Neural progenitor cell (in vitro differentiated cells): Measurements from ENCODE around the gene CA5A.
"Not testable (repeated sequence)": the region's sequence is repeated elsewhere in the genome, so short reads cannot be mapped to it uniquely, and the experiment has no call there.

Source experiments
- CTCF ChIP-seq: fragments of 200-600 bp; sonication (generic); IDR thresholded peaks from 2 replicates; pipeline ENCODE4 v1.5.1; 2017; ENCODE audit warnings: antibody characterized with exemption, mild to moderate bottlenecking
- EZH2 ChIP-seq: fragments of 200-600 bp; sonication (generic); IDR thresholded peaks from 2 replicates; pipeline ENCODE4 v1.6.1; 2017; ENCODE audit warnings: antibody characterized with exemption, mild to moderate bottlenecking, moderate library complexity
- EZH2phosphoT487 ChIP-seq: fragments of 200-600 bp; sonication (generic); IDR thresholded peaks from 2 replicates; pipeline ENCODE4 v1.6.1; 2017; ENCODE audit warnings: antibody characterized with exemption

GRCh38 chr16:87932475-87933139 lies 3.7 kb downstream of the CA5A start:
- not testable (repeated sequence) for TF ChIP-seq CTCF, EZH2, EZH2phosphoT487
